GM12872 (cell line): ENCODE data around the gene TSKU.
A peak's percentile ranks its signal among the peaks of the same experiment; 100 is the strongest.

ENCODE experiments used
- TF ChIP-seq, protein P1 (sequence below): IDR thresholded peaks from 3 replicates; pipeline ENCODE4 v1.5.1; 2011; ENCODE audit warnings: low read depth, mild to moderate bottlenecking, low read length, moderate library complexity; ENCODE audit not compliant: insufficient read depth

TSKU gene

DNA sequence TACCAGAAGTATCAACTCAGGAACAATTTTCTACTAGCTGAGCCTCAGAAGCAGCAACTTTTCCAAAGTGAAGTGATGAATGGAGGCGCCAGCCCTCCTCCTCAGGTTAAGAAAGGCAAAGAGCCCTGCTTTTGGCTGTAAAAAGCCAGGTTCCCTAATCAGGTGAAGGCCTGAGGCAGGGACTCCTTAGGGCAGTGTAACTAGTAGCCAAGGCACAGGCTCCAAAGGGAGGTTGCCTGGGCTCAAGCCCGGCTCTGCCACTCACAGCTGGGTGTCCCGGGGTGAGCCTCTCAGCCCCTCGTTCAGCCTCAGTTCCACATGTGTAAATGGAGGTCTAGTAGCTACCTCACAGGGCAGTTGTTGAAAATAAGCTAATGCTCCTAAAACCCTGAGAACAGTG, 19.5 kb downstream of the TSKU start:
- TF ChIP-seq, protein P1, sequence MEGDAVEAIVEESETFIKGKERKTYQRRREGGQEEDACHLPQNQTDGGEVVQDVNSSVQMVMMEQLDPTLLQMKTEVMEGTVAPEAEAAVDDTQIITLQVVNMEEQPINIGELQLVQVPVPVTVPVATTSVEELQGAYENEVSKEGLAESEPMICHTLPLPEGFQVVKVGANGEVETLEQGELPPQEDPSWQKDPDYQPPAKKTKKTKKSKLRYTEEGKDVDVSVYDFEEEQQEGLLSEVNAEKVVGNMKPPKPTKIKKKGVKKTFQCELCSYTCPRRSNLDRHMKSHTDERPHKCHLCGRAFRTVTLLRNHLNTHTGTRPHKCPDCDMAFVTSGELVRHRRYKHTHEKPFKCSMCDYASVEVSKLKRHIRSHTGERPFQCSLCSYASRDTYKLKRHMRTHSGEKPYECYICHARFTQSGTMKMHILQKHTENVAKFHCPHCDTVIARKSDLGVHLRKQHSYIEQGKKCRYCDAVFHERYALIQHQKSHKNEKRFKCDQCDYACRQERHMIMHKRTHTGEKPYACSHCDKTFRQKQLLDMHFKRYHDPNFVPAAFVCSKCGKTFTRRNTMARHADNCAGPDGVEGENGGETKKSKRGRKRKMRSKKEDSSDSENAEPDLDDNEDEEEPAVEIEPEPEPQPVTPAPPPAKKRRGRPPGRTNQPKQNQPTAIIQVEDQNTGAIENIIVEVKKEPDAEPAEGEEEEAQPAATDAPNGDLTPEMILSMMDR, result no peak

DNA sequence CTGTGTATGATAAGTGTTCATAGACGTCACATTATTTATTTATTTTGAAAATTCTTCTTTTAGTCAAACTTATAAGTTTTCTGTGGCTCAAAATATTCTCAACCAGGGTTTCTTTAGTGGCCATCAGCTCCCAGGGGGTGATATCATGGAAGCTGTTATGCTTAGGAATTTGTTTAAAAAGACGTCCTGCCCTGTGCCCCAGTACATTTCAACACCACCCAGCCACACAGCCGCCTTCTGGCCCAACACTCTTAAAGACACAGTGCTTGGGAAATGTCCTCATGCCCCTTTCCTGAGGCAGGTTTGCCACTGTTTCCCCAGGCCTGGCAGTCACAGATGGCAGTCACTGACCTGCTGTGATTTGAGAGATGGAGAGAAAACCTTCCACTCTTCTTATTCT, 19.9 kb downstream of the TSKU start:
- TF ChIP-seq, protein P1, result no peak

DNA sequence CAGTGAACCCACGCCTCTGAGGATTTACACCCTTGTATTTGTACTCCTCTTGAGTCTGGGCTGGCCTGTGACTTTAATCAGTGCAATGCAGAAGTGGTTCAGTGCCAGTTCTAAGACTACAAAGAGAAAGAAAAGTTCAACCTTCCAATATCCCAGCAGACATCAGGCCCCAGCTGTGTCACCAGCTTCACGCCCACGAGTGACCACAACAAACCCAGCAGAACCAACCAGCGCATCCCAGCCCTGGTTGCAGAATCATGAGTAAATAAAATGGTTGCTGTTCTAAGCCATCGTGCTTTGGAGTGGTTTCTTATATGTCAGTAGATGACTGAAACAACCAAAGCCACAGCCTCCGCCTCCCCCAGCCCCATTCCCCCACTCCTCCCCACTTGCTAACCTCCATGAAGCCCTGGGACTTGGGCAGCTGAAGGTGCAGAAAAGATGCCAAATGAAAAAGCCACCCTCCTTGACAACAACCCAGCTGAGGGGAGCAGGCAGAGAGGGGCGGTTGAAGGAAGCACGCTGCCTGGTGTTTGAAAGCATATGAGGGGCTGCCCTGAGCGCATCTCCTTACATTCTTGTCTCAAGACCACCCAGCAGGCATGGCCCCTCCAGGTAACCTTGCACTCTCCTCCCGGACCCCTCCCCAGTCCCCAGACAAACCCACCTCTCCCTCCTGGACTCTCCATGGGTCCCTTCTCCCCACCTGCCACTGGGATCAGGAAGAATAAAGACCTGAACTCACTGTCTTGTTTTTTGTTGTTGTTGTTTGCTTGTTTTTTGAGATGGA, 20.9 kb downstream of the TSKU start:
- TF ChIP-seq, protein P1, result no peak

DNA sequence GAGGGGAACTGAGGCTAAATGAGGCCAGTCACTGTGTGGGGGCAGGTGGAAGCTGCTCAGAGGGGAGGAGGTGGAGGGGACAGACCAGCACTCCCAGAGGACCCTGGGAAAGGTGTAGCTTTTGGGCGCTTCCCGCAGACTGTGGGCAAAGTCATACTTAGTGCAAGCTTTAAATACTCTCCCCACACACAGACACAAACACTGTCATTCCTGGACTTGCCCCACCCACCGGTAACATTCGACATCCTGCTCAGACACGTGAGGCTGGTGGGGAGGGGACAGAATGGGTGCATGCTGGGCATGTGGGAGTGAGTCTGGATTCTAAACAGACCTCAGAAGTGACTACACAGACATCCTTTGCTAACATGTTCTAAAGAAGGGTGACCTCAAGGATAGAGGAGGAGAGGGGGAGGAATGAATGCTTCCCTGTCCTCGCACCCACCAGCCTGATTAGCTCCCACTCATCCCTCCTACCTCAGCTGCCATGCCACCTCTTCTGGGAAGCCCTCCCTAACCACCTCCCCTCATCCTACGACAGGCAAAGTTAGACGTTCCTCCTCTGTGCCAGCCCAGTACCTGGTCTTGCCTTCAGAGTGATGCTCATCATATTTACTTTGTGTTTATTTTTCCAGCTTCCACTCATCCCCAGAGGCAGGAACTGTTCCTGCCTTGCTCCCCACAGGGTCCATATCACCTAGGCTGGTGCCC, 22.2 kb downstream of the TSKU start:
- TF ChIP-seq, protein P1, result no peak

DNA sequence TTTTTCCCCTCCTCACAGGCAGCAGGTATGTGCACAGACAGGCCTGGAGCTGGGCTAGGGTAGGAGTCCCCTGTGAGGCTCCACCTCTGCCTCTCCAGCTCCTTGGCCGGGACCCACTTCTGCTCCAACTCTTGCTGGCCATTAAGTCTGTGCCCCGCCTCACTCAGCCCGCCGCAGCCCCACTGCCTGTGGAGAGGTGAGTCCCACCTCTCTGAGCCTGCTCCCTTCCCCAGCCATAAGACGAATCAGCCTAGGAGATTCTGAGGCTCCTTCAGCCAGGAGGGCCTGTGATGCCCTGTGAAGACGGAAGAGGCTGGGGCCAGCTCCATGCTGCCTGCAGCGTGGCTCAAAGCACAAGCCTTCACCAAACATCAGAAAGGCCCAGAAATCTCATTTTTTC, 23.0 kb downstream of the TSKU start:
- TF ChIP-seq, protein P1, result no peak

DNA sequence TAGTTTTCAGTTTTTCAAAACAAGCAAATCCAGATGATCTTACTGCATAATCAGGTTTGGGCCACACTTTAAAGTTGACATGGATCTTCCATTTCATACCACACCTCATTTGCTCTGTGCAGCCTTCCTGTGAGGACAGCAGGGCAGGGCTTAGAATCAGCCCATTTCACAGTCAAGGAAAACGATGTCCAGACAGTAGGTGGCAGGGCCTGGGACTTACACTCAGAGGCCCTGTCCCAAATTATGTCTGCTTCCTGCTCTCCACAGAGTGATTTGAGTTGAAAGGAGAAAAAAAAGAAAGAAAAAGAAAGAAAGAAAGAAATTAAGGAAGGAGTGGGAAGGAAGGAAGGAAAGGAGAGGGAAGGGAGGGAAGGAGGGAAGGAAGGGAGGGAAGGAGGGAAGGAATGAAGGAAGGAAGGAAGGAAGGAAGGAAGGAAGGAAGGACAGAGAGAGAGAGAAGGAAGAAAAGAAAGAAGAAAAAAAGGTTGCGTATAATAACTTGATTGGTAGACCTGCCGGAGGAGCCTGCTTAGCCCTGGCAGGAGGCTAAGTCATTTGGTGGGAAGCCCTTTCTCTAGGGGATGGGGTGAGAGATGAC, 23.6 kb downstream of the TSKU start:
- TF ChIP-seq, protein P1, result no peak

DNA sequence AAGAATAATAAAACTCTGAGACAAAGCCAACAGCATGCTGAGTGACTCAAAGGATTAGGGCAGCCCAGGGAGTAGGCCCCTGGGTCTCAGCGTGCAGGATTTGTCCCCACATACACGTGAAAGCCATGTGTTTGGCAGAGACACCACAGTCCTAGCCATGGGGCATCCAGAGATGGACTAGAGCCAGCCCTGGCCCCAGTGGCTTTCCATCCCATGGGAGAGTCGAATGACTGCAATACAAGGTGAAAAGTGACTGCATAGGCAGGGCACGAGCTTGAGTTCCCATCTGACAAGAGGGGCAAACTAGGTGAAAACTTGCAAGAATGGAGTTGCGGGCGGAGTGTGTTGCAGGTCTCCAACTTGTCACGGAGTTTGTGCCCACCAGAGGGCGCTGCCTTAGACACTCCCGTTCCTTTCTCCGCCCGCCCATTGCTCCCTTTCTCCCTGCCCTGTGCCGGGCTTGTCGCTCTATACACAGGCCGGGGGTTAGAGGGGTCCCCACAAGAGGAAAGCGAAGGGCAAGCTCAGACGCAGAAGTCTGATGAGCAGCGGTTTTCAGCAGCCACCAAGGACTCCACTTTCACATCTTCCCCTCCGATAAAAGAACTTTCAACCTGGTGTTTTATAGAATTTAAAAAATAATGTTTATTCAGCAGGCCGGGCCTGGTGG, 24.2 kb downstream of the TSKU start:
- TF ChIP-seq, protein P1, result peak; percentile 88
